Ammon's horn (tissue), 1 donor: Measurements from ENCODE around the gene MAP3K7.

Source experiments
- DNase-seq: peaks from one replicate; pipeline ENCODE4 v3.0.0-alpha.2; 2016; ENCODE audit warnings: low spot score

The MAP3K7 gene

DNA sequence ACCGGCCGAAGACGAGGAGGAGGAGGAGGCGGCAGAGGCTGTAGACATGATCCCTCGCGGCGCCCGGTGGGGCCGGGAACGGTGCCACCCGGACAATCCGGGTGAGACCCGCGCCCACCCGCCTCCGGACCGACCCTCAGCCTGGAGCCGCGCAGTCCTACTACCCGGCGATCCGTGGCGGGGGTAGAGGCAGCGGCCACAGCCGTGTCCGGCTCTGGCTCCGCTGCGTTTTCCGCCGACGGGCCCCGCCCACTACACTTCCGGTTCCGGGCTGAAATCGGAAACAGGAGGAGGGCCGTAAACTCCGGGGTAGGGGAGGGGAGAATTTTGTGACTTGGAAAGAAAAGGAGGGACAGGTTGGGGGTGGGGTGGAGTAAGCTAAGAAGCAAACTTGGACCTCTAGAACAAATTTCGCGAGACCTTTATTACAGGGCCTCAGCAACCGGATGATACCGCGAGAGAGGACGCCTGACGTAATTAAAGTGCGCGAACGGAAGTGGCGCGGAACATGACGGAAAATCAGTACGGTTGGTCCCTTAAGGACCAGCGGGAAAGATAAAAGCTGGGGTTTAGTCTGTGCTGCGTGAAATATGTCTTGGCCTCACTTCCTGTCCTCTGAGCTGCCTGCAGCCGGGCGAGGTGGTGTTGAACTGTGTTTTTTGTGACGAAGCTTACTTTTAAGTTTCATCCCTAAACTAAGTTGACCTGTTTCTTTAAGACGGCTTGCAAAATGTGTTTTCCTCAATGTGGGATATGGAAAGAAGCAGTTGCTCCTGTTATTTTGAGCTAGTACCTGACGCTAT, at the start of gene MAP3K7:
TSS of gene MAP3K7 (minus strand) at position 237 of the 803 bp plus-strand sequence. CDS start at position 48, 189 bp downstream.
- DNase-seq: peak; percentile 93

DNA sequence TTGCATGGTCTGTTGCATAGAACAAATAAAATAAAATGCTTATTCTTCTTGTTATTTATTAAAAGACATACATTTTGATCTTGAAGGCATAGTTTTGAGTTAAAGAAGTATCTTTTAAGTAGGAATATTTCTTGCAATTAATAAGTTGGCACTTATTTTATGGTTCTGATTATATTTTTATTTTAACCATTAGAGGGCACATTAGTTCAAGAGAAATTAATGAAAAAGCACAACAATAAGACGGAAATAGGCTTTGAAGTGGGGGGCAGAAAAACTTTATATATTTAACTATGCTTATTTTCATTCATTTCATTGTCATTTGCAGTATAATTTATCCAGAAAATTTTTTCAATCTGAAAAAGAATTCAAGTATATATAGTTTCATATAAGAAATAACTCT, 44.2 kb upstream of the MAP3K7 start:
- no peak for DNase-seq

DNA sequence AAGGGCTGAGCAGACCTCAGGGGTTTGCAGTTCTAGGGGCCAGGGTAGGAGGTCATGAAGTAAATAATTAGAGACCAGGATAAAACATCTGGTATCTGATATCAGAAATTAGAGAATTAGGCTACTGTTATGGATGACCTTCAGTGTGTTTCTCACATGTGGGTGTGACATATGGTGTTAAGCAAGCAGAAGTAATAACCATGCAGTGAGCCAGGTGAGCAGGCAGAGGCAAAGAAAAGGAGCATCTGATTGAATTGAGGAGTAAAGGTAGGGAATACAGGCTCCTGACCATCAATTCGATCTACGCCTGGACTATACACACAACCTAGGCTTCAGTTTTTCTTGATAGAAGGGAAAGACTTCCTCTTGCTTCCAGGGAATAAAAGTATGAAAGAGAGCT, 34.7 kb upstream of the MAP3K7 start:
- DNase-seq: no peak

DNA sequence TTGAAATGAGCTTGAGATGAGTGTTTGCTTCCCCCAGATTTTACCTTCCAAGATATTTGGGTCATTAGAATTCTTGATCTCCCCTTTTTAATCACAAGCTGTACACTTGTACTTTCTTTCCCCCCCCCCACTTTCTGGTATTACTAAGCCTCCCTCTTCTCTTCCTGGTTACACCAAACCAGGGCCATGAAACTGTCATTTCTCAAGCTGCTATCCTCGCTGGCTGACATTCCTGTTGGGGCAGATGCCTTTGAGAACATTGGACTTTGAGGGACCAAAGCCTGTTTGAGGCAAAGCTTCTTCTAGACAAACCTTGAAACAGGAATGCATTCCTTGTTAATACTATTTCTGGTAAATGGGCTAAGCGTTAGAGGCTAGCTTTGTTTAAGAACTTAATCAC, 32.3 kb upstream of the MAP3K7 start:
- no peak for DNase-seq

DNA sequence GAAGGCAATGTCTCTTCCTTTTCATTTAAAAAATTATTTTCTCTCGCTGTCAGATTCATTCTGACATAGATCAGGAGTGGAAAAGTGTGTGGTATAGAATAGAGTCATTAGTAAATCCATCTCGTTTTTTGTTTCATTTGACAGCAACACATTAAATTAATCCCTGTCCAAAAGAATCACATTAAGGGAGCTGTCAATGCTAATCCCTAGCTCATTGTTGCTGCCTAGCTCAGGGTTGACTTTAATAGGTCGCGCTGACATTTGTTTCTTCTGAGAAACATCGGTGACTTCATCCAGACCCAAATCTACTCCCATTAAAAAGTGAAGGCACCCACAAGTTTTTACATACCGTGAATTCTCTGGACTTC, 25.4 kb upstream of the MAP3K7 start:
- DNase-seq: no peak

DNA sequence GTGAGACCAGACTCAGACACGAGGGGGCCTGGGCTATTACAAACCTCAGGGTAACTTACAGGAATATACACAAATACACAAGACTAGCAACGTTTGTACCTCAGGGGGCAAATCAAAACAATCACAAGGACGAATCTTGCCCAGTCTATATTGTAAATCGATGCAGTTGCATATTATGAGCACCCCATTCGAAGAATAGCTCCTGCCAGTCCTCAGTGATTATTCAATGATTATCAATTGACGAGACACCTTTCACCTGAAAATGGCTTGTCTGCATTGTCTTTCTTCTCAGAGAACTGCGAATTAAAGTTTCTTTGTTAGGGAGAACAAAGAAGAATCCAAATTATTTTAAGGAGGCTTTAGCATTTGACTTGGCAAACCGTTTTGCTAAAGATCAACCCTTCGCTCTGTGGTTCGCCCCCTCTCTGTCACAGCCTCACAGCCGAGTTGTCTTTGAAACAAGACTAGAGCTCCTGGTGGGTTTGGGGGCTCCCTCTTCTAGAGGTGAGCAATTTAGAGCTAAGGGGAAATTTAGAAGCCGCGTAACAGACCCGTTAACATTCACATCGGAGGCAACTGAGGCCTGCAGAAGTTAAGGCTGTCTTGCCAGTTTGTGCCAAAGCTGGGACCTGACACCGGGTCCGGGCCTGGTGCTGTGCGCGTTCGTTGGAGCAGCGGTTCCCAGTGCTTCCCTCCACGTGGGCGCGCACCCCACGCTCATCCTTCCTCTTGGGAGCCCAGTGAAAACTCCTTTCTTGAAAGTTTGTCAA, 24.9 kb upstream of the MAP3K7 start:
- peak; percentile 4 for DNase-seq

DNA sequence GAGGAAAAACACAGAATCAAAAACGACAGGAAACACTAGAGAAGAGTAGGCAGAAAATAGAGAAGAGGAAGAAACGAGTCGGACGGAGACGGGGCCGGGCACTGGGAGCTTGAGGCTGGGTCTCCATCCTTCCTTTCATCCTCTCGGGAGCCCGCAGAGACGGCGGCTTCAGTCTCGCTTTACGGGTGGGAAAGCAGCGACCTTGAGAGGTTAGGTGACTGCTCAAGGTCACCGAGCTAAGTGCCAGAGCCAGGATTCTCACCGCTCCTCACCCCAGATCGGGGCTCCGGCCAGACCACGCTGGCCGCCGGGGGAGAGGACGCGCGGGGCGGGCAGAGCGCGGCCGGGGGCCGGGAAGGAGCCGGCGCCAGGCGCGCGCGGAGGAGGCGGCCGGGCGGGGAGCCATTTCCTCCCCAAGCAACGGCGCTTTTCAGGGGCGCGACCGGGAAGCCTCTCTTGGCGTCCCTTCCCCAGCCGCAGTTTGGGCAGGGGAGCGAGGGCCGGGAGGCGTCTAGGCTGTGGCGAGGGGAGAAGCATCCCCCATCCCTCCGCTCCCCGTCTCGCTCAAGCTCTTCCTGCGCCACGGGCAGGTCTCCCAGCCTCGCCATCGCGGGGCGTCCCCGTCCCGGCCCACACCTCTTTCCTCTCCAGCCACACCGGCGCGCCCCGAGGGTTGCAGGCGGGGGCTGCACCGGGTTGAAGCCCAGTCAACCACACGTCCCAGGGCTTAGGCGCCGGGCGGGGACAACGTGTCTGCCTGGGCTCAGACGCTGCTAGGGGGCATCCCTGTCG, 24.1 kb upstream of the MAP3K7 start:
- DNase-seq: peak; percentile 32

DNA sequence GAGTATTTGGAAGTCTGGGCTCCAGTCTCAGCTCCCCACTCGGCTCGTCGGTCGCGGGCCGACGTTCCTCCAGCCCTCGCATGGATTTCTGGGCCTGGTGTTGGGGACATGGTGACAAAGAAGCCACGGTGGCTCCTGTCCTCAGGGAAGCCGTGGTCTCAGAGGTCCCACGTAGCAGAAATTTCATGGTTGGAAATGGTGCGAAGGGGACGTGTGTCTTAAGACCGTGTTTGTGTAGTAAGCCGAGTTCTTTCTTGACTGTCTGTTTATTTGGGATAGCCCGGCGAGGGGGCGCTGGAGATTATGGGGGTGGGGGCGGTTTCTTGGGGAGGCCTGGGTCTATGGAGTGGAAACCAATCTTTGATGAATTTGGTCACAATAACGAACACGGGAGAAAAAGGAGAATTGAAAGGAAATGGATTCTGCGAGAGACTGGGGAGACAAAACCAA, 23.5 kb upstream of the MAP3K7 start:
- peak; percentile 12 for DNase-seq

DNA sequence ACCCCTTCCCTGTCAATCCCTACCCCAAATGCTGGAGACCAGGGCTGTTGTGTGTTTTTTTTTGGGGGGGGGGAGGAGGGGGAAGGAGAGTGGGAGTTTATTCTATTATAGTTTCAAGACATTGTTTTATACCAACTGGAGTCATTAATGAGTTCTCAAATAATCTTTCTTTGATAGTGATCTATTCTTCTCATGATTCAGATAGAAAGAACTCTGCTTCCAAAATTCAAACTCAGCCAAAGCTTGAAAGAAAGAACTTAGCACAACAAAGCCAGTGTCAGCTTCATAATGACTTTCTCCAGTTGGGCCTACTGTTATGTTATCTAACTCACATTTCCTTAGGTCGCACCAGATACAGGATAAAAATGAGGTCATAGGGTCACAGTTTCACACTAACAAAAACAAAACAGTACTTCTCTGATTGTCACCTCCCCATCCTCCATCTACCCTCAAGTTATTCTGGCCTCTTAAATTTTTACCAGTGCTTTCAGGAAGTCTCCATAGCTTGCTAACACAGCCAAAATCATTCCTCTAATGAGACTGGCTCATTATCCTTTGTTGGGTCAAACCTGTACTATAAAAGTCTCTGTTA, 19.0 kb upstream of the MAP3K7 start:
- no peak for DNase-seq

DNA sequence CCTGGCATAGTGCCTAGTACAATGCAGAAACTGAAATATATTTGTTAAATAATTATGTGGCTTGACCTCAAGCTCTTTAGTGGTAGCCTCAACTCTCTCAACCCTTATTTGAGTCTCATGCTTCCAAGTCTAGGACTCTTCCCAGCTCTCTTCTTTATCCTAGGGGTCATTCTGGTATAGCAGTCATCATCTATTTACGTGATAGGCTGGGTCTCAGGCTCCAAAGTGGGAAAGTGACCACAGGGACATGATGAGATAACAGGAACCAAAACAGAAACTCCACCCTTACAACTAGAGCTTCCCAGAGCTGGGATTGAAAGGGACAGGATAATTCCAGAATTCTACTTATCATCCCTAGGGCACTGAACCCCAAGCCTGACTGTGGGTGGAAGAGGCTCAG, 17.7 kb upstream of the MAP3K7 start:
- no peak for DNase-seq

DNA sequence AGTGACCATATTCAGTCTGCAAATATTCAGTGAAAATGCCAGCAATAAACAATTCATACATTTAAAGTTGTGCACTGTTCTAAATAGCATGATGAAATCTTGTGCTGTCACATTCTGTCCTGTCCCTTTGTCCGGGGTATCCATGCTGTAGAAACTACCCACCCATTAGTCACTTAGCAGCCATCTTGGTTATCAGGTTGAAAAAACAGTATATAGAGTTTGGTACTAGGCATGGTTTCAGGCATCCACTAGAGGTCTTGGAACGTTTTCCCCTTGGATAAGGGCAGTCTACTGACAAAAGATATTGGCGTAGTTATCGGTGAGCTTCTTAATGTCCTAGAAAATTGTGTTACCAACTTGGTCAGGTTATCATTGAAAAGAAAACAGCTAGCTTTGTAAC, 12.3 kb upstream of the MAP3K7 start:
- no peak for DNase-seq

DNA sequence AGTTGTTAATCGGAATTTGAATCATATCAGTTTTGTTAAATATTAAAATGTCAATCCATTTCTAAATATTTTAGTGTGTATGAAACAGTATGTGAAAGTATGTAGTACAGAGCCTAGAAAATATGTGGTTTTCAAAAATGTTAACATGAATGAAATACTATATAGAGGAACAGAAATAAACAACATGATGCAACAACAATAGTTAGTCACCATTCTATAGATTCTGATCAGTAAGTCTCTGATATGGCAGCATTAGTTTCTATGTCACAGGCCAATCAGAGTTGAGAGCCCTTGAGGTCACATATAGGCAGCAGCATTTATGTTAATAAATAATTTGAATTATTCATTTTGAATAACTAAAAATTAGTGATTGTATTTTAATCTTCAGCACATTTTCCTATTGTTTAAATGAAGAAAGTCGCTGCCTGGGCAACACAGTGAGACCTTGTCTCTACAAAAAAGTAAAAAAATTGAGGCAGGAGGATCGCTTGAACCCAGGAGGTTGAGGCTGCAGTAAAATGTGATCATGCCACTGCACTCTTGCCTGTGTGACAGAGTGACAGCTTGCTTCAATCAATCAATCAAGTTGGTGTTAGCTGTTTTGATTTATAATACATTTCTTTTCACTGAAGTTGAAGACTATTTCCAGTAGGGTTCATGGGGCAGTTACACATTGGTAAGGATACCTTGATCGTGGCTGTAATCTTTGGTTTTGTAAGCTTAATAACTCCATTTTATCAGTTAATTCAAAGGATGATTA, 11.5 kb upstream of the MAP3K7 start:
- DNase-seq: no peak

DNA sequence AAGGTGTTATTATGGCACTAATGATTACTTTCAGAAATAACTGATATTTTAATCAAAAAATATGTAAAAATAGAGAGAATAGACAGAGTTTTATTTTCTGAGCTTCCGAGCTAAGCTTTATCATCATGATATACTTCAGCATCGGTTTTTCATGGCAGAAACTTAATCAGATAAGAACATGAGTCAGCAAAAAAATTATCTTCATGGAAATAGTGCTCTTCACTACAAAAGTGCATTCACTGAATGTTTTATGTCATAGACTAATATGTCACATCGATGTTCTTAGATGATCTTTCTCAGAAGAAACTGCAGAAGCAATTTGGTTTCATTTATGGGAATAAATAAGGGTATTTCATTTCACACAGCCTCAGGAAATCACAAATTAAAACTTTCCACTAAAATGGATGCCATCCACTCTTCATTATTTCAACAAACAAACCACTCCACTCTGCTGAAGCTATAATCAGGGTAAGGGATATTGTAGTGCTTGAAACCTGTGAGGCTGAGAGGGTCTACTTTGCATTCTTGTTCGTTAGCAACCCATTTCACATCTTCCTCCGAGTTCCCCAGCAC, 10.2 kb upstream of the MAP3K7 start:
- no peak for DNase-seq

DNA sequence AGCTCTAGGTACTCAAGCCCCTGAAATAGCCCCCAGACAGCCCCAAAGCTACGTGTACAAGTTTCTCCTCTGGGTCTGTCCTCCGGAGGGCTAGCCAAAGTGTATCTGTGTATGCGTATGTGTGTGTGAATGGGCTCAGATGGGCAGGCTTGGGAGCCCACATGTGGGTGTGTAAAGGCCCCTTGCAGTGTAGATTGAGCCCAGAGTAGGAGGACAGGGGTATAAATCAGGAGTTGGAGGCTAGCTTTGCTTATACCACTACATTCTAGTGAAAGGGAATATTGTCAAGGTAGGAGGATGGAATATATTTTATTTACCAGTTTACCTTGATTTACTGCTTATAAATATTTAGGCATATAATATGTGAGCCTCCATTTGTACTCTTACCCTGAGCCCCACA, 9.0 kb upstream of the MAP3K7 start:
- DNase-seq: no peak

DNA sequence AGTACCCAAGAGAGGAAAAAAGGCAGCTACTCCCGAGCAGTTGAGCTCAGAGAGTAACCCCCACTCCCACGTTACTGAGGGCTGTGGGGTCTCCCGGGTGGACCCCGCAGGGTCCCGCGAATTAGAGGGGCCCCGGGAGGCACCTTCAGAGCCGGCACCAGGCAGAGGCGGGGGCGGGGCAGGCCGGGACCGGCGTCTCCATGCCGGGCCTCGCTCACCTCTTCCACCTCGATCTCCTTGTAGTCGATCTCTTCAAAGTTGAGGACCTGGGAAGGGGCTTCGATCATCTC, 381 bp downstream of the MAP3K7 start:
- no peak for DNase-seq

DNA sequence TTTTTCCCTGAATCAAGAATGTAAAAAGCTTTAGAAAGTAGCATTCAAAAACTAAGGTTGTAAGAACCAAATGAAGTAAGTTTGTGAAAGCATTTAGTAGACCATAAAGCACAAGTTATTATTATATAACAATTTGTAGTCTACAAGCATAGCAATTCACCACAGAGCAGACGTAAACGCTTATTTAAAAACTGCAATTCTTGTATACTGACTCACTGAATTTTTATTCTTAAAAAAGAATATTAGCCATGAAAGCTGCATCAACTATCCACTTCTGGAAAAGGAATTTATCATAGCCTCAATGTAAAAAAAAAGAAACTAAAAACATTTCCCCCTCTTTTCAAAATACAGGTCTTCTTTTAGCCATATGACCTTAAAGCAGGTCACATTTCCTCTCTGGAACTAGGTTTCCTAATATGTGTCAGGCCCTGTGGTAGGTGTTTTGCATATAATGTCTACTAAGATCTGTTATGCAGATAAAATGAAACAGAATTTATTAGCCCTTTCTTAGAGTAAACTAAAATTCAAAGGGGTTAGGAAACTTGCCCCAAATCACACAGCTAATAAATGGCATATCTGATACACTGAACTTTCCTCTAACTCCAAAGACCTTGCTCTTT, 2.1 kb downstream of the MAP3K7 start:
- DNase-seq: no peak

DNA sequence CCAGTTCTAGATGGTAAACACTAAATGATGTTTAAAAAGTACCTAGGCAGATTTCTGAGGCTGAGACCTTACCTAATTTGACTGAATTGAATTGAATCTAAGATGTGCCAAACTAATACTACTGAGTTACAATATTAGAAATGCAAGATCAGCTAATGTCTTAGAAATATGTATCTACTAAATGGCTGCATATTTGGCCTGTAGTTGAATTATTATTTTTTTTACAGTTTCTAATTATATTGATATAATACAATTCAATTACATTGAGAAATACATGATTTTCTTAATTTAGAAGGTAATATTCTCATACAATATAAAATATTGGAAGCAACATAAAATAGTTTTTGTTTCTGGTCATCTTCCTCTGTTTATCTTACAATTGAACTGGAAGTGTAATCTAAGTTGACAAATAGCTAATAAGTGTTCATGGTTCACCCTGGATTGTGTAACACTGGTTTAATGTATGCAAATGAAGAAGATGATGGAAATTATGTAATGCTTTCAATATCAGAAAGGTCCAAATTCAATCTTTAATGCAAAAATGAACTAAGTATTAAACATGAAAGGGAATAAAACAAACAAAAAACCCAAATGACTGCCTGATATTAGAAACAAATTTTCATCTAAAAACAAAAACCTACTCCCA, 2.9 kb downstream of the MAP3K7 start:
- no peak for DNase-seq

DNA sequence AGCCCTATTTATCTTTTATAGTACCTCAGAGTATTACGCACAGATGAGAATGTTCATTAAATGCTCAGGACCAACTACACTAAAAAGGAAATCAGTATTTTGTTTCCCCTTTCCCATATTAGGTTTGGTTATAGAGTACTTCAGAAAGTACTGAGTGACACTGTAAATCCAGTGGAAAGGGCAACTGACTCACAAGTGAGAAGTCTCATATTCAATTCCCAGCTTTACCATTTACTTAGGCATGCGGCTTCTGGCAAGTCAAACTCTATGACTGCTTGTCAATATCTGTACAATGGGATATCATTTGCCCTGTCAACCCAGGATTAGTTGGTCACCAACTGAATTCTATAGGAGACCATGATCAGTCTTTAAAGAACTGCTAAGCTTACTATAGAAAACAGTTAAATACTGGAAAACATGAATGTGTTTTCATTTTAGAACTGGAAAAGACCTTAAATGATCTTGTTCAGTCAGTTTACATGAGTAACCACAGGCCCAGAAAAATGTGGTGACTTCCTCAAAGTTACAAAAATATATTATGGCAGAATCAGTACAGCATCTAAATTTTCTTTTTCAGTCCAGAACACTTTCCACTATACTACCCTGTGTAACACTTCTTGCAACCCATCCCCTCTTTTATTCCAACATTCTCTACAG, 3.6 kb downstream of the MAP3K7 start:
- DNase-seq: no peak

DNA sequence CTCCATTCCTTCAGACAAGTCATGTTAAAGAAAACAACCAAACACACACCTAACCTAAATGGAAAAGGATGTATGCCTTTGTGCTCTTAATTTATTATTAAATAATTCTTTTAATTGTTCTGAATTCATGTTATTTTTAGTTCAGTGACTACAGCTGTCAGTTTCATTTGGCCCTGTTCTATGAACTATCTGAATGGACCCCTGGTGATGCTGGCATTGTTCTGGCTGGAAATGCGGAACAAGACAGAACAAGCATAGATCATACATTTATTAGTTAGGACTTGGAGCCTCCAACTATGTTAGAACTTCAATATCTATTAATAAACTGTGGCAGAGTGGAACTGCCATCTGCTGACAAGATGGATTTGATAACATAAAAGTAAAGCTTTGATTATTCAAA, 5.7 kb downstream of the MAP3K7 start:
- DNase-seq: no peak
